ENCODE measurements around the gene MESD.
A peak's percentile ranks its signal among the peaks of the same experiment; 100 is the strongest.
"Not testable (repeated sequence)": the region's sequence is repeated elsewhere in the genome, so short reads cannot be mapped to it uniquely, and the experiment has no call there.

Gene MESD

DNA sequence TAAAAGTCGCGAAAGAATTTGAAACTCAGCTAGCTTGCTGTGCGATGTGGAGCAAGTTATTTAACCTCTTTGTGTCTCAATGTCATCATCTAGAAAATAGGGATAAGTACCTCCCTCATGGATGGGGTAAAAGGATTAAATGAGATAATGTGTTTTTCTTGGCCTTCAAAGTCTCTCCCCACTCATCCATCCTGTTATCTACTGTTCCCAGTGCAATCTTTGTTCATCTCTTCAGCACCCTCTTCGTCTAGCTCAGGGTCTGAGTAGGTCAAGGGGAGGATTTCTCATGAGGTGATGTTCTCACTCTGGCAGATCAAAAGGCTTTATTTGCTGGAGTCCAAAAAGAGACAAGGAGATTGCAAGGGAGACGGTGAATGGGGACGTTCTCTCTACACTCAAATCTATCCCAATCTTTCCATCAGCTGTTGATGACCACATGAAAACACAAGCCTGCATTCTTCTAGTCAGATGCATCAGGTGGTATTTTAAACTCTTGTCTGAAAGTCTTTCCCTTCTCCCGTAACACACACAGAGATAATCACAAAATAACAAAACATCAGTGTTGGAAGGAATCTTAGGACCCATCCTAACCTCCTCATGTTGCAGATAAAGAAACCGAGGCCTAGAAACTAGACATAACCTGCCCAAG lies 1.3 kb downstream of the MESD start:
- DNase-seq, result no peak

DNA sequence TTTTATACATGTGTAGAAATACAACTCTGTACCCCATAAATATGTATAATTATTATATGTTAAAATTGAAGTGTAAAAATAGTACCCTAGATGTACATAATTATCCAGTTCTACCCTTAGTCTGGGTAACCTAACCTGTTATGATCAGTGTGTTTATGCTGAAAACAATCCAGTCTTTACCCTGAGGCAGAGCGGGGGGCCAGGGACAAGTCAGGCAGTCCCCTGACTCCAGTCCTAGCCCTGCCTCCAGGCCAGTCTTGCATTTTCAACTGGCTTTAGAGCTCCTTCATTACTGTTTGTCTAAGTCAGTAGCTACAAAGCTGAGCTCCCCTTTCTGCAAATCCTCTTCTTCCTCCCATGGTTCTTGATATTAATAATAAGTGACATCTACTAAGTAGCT lies 3.1 kb downstream of the MESD start:
- no peak for DNase-seq

DNA sequence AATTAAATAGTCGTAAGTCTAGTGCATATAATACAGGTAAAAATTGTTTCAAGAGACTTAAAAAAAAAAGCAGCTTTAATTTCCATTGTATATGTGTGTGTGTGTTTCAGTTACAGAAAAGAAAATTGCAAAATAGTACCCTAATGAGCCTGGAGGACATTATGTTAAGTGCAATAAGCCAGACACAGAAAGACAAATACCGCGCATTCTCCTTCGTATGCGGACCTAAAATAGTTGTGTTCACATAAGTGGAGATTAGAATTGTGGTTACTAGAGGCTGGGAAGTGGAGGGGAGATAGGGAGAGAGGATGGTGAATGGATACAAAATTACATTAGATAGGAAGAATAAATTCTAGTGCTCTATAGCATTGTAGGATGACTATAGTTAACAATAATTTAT lies 3.6 kb downstream of the MESD start:
- no peak for DNase-seq

DNA sequence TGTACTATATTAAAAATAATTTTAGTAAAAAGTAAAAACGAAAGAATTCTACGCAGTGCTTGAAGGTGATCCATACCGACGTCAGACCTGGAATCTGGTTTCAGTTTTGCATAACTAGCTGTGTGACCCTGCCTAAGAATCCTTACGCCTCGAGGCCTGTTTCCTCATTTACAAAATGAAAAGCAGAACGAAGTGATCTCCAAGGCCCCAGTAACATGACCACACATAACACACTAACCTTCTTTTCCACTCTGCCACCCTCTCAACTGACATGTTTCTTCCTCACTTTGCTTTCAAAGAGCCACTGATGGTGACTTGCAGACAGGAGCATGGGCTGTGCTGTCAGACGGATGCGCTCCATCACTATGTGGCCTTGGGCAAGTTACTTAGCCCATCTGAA lies 4.8 kb downstream of the MESD start:
- no peak for DNase-seq

DNA sequence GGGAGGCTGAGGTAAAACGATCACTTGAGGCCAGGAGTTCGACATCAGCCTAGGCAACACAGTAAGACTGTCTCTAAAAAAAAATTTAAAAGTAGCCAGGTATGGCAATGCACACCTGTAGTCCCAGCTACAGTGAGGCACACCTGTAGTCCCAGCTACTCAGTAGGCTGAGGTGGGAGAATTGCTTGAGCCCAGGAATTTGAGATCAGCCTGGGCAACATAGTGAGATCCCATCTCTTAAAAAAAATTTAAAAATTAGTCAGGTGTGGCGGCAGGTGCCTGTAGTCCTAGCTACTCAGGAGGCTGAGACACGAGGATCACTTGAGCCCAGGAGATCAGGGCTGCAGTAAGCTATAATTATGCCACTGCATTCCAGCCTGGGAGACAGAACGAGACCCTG lies 6.8 kb downstream of the MESD start:
- no peak for DNase-seq

DNA sequence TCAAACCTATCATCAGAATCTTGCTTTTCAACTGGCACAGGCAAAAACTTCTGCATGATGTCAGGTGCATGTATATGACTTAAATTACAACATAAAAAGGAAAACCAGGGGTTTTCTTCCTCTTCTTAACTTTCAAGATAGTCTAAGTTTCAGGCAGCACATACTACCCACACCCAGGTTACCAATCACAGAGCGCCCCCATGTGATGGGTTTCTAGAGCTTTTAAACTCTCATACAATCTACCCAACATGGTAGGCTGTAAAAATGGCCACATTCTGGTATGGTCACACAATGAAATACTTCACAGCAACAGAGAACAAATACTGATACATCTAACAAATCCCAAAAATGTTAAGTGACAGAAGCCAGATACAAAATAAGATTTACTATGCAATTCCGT lies 7.4 kb downstream of the MESD start:
- no peak for DNase-seq

DNA sequence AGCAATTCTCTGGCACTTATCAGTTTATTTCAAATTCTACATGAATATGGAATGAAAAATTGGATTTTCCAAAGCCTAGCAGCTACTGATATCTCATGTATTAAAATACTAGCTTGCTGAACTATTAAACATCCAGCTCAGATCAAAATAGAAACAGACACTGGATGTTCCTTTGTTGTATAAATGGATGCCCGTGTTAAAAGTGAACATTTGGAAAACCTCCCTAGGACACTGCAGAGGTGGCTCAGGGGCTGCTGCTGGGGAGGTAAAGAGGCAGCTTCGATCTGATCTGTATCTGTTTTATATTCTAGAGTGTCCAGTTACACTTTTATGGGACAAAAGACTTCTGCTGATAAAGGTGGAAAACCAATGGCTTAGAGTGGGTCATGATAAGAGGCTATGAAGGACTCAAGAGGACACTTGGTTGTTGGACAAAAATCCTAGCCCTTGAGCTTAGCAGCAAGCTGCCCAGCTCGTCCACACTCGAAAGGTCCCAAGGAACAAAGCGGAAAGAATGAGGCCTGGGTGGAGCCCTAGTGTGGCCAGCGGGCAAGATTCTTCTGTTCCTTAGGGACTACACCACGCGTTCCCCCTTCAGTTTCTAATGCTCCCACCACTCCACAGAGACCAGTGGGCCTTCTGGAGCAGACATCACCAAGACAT lies 9.9 kb downstream of the MESD start:
- DNase-seq, result no peak

DNA sequence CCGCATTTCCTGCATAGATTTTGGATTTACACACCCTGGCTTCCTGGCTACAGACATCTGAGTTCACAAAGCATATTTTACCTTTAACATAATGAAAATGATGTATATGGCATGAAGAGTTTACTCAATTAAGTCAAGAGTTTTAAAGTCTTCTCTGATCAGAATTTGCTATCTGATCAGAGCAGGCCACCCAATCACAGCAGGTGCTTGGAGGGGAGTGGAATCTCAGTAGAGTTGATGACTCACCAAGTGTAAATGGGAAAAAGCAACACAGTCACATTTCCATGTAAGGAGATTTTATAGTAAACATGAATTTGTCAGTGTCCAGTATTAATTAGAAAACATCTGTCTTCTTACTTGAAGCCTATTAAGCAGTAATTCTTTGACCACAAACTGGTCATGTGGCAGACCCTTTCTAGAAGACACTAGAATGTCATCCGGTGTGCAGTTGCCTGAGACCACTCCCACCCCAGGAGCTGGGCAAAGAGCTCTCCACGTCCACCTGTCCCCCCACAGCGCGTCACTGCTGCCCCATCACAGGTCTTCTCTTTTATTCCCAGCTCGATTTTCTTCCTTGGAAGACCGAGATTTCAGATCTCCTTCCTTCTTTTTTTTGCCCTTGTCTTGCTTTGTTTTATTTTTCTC lies 10.8 kb downstream of the MESD start:
- no peak for DNase-seq

DNA sequence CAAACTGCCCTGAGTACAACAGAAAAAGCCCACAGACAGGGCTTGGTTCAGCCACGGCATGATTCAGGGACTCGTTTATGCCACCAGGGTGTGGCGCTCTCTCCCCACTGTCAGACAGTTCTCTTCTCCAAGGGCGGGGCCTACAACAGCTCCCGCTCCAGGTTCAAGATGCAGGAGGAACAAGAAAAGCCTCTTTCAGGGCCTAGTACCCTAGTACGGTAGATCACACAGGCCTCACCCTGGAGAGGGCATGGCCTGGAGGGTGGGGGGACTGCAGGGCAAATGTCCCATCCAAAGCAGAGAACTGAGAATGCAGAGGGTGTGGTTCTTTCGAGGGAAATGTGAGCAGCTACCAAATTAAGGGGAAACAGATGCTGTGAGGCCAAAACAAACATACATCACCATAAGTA lies 12.0 kb downstream of the MESD start:
- peak; percentile 29 for DNase-seq

DNA sequence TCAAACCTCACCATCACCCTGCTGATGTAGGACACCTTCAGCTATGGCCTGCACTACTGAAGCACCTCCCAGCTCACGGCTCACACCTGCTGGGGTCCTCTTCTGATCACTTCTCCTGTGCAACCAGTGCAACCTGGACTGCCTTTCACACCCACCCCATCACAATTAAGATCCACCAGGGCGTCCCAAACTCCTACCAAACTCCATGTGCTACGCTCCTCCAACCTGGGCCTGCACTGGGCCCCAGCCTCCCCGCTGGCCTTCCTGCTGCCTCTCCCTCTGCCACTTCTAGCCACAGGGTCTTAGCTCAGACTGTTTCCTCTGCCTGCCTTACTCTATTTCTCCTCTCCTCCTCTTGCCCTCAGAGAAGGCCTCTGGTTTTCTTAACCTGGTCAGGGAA lies 12.8 kb downstream of the MESD start:
- DNase-seq, result no peak

DNA sequence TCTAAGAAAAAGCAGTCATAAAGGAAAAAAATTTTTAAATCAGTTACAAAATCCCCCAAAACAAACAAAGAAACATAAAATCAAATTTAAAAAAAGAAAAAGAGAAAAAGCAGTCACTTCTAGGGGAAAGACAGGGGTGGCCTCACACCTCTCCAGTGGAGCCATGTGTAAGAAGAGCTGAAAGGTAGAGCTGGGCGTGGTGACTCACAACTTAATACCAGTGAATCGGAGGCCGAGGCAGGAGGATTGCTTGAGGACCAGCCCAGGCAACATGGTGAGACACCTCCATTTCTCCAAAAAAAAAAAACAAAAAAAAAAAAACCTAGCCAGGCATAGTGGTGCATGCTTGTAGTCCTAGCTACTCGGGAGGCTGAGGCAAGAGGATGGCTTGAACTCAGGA lies 14.7 kb downstream of the MESD start:
- DNase-seq, result no peak

DNA sequence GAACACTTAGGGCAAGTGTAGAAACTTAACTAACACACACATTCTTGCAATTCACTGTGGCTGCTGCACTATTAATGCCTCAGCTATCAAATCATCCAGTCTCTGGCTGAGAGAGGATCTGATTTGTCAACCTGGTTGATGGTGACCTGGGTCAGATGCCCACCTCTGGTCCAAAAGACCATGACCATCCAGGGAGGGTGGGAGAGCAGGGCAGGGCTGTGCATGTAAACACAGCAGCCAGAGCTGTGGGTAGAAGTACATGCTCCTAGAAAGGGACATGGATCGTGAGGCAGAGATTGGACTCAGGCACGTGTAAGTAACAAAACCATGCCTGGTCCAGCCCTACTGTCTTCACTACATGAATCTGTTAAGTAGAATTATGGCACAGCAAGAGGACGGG lies 17.3 kb downstream of the MESD start:
- DNase-seq, result no peak

DNA sequence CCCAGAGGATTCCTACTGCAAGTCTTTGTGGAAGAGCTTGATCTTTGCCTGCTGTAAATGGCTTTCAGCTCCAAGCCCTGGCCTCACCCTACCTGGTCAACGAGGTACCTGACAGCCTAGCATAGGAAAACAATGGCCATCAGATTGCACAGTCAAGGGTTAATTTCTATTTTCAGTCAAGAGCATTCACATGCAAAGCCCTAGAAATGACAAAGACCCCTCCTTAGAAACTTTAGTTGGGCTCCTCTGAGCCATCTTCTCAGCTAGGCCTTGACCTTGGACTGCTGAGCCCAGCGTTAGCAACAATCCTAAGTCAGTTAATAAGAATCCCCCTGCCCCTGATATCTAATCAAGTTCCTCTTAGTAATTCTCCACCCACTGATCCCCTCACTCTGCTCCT lies 18.5 kb downstream of the MESD start:
- DNase-seq, result no peak

DNA sequence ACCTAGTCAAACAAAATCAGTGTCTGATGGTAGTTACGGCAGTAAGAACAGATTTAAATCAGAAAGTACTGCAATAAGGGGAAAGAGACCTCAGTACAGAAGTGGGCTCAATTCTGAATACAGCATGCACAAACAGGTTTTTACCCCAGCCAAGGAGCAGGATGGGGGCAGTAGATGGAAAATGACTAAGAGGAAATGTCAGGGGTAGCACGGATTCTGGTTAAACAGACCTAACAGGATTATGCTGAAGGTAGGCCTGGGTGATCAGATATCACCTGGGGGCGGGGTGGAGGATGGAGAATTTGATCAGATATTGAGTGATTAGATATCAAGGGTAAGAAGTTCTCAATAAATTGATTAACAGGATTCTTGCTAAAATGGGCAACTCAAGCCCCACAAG lies 19.0 kb downstream of the MESD start:
- DNase-seq, result no peak

DNA sequence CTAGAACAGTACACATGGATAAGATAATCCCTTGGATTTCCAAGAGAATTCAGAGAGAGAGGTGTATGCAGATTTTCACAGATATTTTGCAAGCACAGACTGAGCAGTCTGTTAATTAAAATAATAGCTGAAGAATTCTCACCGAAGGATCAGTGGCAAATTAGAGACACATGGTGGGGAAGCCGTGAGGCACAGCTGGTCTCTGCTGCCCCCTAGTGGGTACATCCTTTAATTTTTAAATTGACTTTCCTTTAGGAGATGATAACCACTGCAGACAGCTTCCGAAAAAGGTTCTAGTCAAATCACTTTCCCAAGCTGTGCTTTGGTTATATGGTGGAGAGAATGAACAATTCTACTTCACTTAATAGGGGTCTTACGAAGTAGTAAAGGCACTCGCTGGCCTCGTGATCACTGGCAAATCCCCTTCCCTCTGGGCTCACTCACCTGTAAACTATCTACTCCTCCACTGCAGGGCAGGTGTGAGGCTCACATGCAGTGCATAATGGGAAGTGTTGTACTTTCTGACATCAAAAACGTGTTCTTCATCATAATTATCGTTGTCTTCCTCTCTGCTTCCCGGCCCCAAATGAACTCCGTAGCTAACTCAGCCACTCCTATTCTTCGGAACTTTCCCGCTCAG lies 19.5 kb downstream of the MESD start:
- DNase-seq, result peak; percentile 19

DNA sequence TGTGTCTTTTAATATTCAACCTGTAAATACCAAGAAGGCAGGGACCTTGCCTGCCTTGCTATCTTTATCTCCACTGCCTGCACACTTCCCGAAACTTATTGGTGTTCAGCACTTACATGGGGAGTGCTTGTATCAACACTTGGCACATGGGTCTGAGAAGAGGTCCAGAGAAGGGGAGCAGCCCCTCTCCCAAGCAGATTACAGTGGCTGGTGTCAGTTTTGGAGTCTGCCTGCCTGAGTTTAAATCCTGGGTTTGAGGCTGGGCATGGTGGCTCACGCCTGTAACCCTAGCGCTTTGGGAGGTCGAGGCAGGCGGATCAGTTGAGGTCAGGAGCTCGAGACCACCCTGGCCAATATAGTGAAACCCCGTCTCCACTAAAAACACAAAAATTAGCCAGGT lies 20.3 kb downstream of the MESD start:
- DNase-seq, result no peak

DNA sequence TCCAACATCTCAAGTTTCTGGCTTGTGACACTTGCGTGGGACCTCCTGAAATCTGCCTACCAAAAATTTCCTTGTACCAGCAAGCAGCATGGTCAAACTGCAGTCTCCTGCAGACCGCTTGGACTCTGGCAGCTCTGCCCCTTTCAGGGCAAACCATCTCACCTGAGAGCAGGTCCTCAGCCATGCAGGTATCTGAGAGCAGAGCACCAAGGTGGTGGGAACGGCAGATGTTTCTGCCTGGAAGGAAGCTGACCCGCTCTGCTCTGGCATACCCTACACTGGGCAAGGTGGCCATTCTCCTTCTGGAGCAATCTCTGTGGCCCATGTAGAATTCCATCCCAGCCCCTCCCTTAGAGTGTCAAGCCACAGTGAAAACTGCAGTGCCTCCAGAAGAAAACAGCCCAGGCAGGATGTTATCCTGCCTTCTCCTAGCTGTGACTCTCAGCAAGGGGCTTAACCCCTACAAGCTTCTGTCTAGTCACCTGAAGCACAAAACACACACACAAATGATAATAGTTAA lies 21.6 kb downstream of the MESD start:
- DNase-seq, result no peak

DNA sequence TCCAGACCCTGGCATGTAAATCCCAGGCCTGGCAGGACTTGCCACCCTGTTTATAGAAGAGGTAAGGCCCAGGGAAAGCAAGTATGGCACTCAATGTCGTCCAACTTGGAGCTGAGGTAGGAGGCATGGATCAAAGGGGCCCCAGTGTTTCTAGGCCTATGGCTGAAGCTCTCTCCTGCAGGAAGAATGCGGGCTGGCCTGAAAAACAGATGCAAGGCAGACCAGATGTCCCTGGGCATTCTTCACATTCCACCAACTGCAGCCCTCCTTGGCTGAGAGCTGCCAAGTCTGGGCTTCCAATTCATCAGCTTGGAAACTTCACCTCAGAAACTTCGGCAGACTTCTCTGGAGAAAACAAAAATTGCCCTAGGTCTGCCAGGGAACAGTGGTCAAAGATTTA lies 22.2 kb downstream of the MESD start:
- DNase-seq, result no peak

DNA sequence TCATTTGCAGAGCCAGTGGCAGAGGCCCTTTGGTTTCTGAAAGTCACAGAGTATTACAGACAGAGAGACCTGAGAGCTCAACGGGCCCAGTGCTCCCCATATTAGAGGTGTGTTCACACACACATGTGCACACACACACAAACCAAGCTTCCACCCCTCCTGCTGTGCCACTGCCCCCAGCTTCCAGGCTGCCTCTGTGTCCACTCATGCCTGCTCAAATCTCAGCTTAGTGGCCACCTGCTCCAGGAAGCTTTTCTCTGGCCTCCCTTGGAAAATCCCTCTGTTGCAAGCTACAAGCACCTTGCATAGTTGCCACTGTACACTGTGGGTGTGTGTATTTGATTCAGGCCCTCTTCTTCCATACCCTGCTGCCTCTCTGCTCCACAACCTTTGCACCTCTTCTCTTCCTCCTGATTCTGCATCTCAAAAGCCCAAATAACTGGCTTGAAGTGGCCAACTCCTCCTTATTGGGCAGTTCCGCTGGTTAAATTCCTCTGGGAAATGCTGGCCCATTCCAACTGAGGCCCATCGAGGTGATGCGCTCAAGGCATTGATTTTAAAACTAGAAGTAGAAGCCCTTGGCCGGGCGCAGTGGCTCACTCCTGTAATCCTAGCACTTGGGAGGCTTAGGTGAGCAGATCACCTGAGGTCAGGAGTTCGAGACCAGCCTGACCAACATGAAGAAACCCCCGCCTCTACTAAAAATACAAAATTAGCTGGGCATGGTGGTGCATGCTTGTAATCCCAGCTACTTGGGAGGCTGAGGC lies 23.0 kb downstream of the MESD start:
- no peak for DNase-seq

DNA sequence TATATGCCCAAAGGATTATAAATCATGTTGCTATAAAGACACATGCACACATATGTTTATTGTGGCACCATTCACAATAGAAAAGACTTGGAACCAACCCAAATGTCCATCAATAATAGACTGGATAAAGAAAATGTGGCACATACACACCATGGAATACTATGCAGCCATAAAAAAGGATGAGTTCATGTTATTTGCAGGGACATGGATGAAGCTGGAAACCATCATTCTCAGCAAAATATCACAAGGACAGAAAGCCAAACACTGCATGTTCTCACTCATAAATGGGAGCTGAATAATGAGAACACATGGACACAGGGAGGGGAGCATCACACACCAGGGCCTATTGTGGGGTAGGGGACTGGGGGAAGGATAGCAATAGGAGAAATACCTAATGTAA lies 24.2 kb downstream of the MESD start:
- not testable (repeated sequence) for DNase-seq

DNA sequence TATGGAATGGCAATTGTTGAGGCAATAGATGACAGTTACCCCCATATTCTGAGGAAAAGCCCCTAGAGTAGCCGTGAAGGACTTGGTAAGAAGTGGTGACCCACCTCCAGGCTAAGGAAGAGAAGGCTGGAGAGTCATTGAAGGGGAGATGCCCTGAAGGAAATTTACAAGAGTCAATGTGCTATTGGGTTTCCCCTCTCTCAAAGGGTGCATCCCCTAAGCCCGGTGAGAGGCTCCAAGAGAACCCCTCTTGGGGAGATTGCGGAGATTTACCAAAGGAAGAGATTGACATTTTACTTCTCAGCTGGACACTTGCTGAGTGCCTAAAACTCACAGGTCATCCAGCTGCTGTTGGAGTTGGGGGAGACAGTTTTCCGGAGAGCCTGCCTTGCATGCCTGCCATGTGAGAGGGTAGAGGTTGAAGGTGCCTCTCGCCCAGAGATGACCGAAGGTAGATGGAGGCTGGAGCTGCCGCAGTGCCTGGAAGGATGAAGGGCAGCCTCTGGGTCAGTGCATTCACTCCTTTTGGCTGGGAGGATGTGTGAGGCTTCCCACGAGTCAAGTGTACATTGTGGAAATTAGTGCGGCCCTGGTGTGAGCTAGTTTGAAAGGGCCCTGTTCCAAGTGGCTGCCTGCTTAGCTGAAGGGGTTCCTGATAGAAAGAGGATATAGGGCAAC lies 30.7 kb downstream of the MESD start:
- no peak for DNase-seq

DNA sequence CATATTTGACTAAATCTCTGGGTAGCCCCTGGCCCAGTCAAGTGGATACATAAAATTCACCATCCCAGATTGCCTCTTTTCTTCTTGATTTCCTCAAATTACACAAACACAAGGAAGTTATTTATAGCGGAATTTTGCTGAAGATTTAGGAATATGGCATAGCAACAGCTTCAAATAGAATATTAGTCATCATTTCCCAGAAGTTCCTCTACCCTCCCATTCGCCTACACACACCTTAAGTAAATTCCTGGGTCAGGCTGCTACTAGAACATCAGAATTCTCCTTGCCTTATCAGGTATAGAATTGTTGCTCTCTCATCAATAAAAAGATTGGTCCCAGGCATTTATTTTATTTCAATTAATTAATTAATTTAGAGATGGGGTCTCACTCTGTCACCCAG lies 31.6 kb downstream of the MESD start:
- no peak for DNase-seq

DNA sequence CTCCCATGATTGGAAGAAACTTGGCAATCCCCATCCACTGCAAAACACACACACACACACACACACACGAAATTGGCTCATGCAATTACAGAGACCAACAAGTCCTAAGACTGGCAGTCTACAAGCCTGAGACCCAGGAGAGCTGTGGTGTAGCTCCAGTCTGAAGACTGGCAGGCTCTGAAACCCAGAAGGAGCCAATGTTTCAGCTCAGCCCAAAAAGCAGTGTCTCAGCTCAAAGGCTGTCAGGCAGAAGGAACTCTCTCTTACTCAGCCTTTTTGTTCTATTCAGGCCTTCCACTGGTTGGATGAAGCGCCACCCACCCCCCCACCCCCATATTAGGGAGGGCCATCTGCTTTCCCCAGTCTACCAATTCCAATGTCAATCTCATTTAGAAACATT lies 32.1 kb downstream of the MESD start:
- DNase-seq, result no peak
